Smooth muscle cell (in vitro differentiated cells): ENCODE results near the gene HIGD1A. TPM values are rescaled to one million over a fixed set of nuclear protein-coding genes. Genes with fewer than 3 reads are reported as not detected.

Source experiments
- DNase-seq: peaks from one replicate; lab custom pipeline; 2025; ENCODE audit not compliant: unreplicated experiment; lab: John Stamatoyannopoulos, UW
- H2AFZ ChIP-seq: fragments of 200-600 bp; sonication (generic); 2 replicates; pipeline ENCODE4 v1.6.0; 2016; ENCODE audit warnings: antibody characterized with exemption, low read depth, mild to moderate bottlenecking
- H3F3A ChIP-seq: fragments of 200-600 bp; sonication (generic); 2 replicates; pipeline ENCODE4 v1.6.0; 2017; ENCODE audit warnings: antibody characterized with exemption, low read depth
- H3K27ac ChIP-seq: fragments of 200-600 bp; sonication (generic); 2 replicates; pipeline ENCODE4 v1.5.1; 2016; ENCODE audit warnings: low read depth, mild to moderate bottlenecking
- H3K27me3 ChIP-seq: fragments of 200-600 bp; sonication (generic); 2 replicates; pipeline ENCODE4 v1.6.1; 2016; ENCODE audit warnings: low read depth, mild to moderate bottlenecking
- H3K36me3 ChIP-seq: fragments of 200-600 bp; sonication (generic); 2 replicates; pipeline ENCODE4 v1.5.1; 2016; ENCODE audit warnings: low read depth
- H3K4me1 ChIP-seq: fragments of 200-600 bp; sonication (generic); 2 replicates; pipeline ENCODE4 v1.5.1; 2016; ENCODE audit warnings: low read depth
- H3K4me2 ChIP-seq: fragments of 200-600 bp; sonication (generic); 2 replicates; pipeline ENCODE4 v1.6.0; 2016; ENCODE audit warnings: mild to moderate bottlenecking
- H3K4me3 ChIP-seq: fragments of 200-600 bp; sonication (generic); 2 replicates; pipeline ENCODE4 v1.5.1; 2016; ENCODE audit warnings: mild to moderate bottlenecking
- H3K79me2 ChIP-seq: fragments of 200-600 bp; sonication (generic); 2 replicates; pipeline ENCODE4 v1.6.0; 2016; ENCODE audit warnings: low read depth, mild to moderate bottlenecking
- H3K9ac ChIP-seq: fragments of 200-600 bp; sonication (generic); 2 replicates; pipeline ENCODE4 v1.6.0; 2016; ENCODE audit warnings: low read depth
- H3K9me3 ChIP-seq: fragments of 200-600 bp; sonication (generic); replicated peaks from 2 replicates; pipeline ENCODE4 v1.5.1; 2016; ENCODE audit warnings: low read depth
- H4K20me1 ChIP-seq: fragments of 200-600 bp; sonication (generic); 2 replicates; pipeline ENCODE4 v1.6.0; 2016; ENCODE audit warnings: low read depth
- CTCF ChIP-seq: fragments of 200-600 bp; sonication (generic); IDR thresholded peaks from 2 replicates; pipeline ENCODE4 v1.5.1; 2017; ENCODE audit warnings: borderline replicate concordance, mild to moderate bottlenecking, antibody characterized with exemption; ENCODE audit not compliant: insufficient read depth, poor library complexity, severe bottlenecking
- WGBS: methylation state at CpG from one replicate; pipeline ENCODE4 v1.1.7; 2016; ENCODE audit warnings: low lambda C conversion rate; 5-methylcytosine and 5-hydroxymethylcytosine counted together
- polyA plus RNA-seq: library from polyadenylated mRNA; unstranded; fragments of >200 nt; fragmentation: Nextera tagmentation; extraction: Ambion mirVana; gene quantifications from 2 replicates; pipeline ENCODE4 v1.2.1, GENCODE V29; 2016
- total RNA-seq: library from RNA; depleted of rRNA; stranded (reverse); fragments of >200 nt; gene quantifications from 2 replicates; pipeline ENCODE4 v1.2.3, GENCODE V29; 2014

The HIGD1A gene
- total and polyA plus RNA-seq, 2 experiments from 2014 or later, result 159 to 339 TPM

DNA sequence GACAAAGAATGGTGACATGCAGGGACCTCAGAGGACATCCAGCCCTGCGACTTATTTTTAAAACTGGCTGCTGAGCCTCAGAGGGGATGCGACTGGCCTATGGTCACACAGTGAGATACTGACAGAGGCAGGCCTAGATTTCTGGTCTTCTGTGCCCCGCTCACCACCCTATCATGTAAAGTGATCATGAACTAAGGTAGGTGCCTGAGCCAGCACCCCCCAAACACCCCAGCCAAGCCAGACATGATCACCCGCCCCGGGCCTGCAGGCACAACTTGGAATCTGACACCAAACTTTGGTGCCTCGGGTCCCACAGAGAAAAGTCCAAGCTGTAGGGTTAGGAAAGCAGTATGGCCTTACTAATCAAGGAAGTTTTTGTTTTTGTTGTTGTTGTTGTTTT, 67.8 kb downstream of the HIGD1A start:
- no peaks in the 10 kb centered on the region for H4K20me1 ChIP-seq
- 80% methylated on average over 6 of the region's 6 CpGs for WGBS
- H3K36me3 ChIP-seq, result no peaks in the 10 kb centered on the region
- H3K4me2 ChIP-seq, result no peak overlapping the region
- H3K27me3 ChIP-seq, result no peaks in the 10 kb centered on the region
- no peaks in the 10 kb centered on the region for H3K9me3 ChIP-seq
- no peak overlapping the region for H3K27ac ChIP-seq
- TF ChIP-seq CTCF, result no peak
- H2AFZ ChIP-seq, result no peak overlapping the region
- no peak overlapping the region for H3K4me3 ChIP-seq
- H3K9ac ChIP-seq, result no peak overlapping the region
- no peaks in the 10 kb centered on the region for H3F3A ChIP-seq
- H3K4me1 ChIP-seq, result peaks cover 4% of the 10 kb centered on the region
- no peaks in the 10 kb centered on the region for H3K79me2 ChIP-seq
- no peak for DNase-seq

DNA sequence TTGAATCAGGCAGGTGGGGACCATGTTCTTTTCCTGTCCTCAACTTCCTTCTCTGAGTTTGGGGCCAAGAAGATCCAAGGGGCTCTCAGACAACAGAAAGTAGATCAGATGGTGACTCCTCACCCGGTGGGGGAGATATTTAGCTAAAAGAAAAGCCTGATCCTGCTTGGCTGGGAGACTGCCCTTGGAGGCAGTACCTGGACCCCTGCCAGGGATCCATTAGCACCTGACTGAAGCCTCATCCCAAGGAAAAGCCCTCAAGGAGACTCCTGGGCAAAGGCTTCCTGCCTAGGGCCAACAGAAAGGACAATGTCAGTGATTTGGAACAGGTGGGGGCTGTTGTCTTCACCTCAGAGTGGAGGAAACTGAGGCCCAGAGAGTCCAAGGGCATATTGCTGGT, 68.2 kb downstream of the HIGD1A start:
- H3K9me3 ChIP-seq, result no peaks in the 10 kb centered on the region
- H2AFZ ChIP-seq, result no peak overlapping the region
- DNase-seq, result no peak
- H3K79me2 ChIP-seq, result no peaks in the 10 kb centered on the region
- H3K4me1 ChIP-seq, result peaks cover 4% of the 10 kb centered on the region
- no peak overlapping the region for H3K9ac ChIP-seq
- no peak overlapping the region for H3K4me2 ChIP-seq
- no peaks in the 10 kb centered on the region for H3K27me3 ChIP-seq
- no peak overlapping the region for H3K27ac ChIP-seq
- no peaks in the 10 kb centered on the region for H3F3A ChIP-seq
- 43% methylated on average over 1 of the region's 1 CpG for WGBS
- no peaks in the 10 kb centered on the region for H4K20me1 ChIP-seq
- H3K36me3 ChIP-seq, result no peaks in the 10 kb centered on the region
- no peak for TF ChIP-seq CTCF
- no peak overlapping the region for H3K4me3 ChIP-seq

DNA sequence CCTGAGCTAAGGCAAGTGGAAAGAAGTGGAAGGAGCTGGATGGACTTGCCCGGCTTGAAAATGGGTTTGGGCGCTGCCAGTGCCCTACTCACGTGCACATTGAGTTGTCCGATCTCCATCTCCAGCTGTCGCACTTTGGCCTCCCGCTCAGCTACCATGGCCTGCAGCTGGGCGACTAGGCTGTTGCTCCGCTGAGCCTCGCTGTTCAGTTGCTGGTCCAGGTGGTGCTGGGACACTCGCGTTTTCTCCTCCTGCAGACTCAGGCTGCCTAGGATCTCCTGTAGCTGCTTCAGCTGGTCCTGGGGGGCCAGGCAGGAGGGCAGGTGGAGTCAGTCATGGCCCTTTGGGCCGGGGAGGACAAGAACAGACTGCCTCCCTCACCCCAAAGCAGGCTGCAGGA, 68.7 kb downstream of the HIGD1A start:
- H3K9me3 ChIP-seq, result no peaks in the 10 kb centered on the region
- no peaks in the 10 kb centered on the region for H4K20me1 ChIP-seq
- no peaks in the 10 kb centered on the region for H3K79me2 ChIP-seq
- H3F3A ChIP-seq, result no peaks in the 10 kb centered on the region
- no peak overlapping the region for H2AFZ ChIP-seq
- H3K36me3 ChIP-seq, result no peaks in the 10 kb centered on the region
- no peaks in the 10 kb centered on the region for H3K27me3 ChIP-seq
- no peak overlapping the region for H3K27ac ChIP-seq
- H3K4me1 ChIP-seq, result peaks cover 4% of the 10 kb centered on the region
- H3K4me2 ChIP-seq, result no peak overlapping the region
- no peak for TF ChIP-seq CTCF
- 97% methylated on average over 12 of the region's 12 CpGs for WGBS
- H3K9ac ChIP-seq, result no peak overlapping the region
- no peak overlapping the region for H3K4me3 ChIP-seq
- DNase-seq, result no peak

- Histone ChIP-seq H4K20me1 (no peaks in the 10 kb centered on the region), H3F3A (no peaks in the 10 kb centered on the region), H3K4me1 (peaks cover 4% of the 10 kb centered on the region), H3K4me2 (no peak overlapping the region), H3K4me3 (no peak overlapping the region), H3K36me3 (no peaks in the 10 kb centered on the region), H3K27ac (no peak overlapping the region), H2AFZ (no peak overlapping the region), H3K9me3 (no peaks in the 10 kb centered on the region), H3K79me2 (no peaks in the 10 kb centered on the region), H3K27me3 (no peaks in the 10 kb centered on the region), H3K9ac (no peak overlapping the region)
- no peak for DNase-seq
- 84% methylated on average over 8 of the region's 8 CpGs for WGBS
- no peak for TF ChIP-seq CTCF
These were observed 69.3 kb downstream of the HIGD1A start for GRCh38 chr3:42735019-42735418.
